Kidney (tissue), 14 donors: Measurements from ENCODE around the gene SEC24D. TPM values are rescaled to one million over a fixed set of nuclear protein-coding genes. Genes with fewer than 3 reads are reported as not detected.

Experiments
- DNase-seq, 5 donors: peaks; one replicate each; pipeline ENCODE4 v3.0.0-alpha.2; 2013 to 2020
- FAIRE-seq: peaks from 2 replicates; lab custom pipeline; 2012; peaks lifted over from hg19 to GRCh38; lab: Jason Lieb, UNC
- H3K27ac ChIP-seq, 2 donors: one replicate each; pipeline ENCODE4 v1.7.0; 2013; ENCODE audit warnings: low read depth in 2 of 2, low read length in 2 of 2, inconsistent platforms in 1 of 2
- H3K27me3 ChIP-seq: one replicate; pipeline ENCODE4 v1.7.1; 2013; ENCODE audit warnings: low read length, inconsistent platforms; ENCODE audit not compliant: control insufficient read depth, insufficient read depth
- H3K36me3 ChIP-seq, 3 donors: one replicate each; pipeline versions ENCODE4 v1.7.0 to v1.7.1; 2013; ENCODE audit warnings: low read length in 3 of 3, control low read depth in 1 of 3, inconsistent platforms in 1 of 3; ENCODE audit not compliant: insufficient read depth in 3 of 3, control insufficient read depth in 2 of 3
- H3K4me1 ChIP-seq, 3 donors: one replicate each; pipeline versions ENCODE4 v1.7.0 to v1.7.1; 2013; ENCODE audit warnings: low read length in 3 of 3, inconsistent platforms in 1 of 3, low read depth in 1 of 3; ENCODE audit not compliant: control insufficient read depth in 2 of 3, insufficient read depth in 2 of 3
- H3K4me3 ChIP-seq, 3 donors: one replicate each; pipeline versions ENCODE4 v1.7.0 to v1.8.1; 2013; ENCODE audit warnings: low read length in 3 of 3, control low read depth in 1 of 3, inconsistent platforms in 1 of 3
- H3K9ac ChIP-seq, 3 donors: one replicate each; pipeline versions ENCODE4 v1.7.0 to v1.7.1; 2013; ENCODE audit warnings: low read length in 3 of 3, control low read depth in 1 of 3, inconsistent platforms in 1 of 3
- H3K9me3 ChIP-seq, 3 donors: one replicate each; pipeline versions ENCODE4 v1.7.0 to v1.7.1; 2013; ENCODE audit warnings: low read length in 3 of 3, control low read depth in 1 of 3, inconsistent platforms in 1 of 3; ENCODE audit not compliant: control insufficient read depth in 2 of 3, insufficient read depth in 1 of 3
- CTCF ChIP-seq: IDR thresholded peaks from 3 replicates; pipeline ENCODE4 v1.5.1; 2012; ENCODE audit warnings: mild to moderate bottlenecking, moderate library complexity, borderline replicate concordance; ENCODE audit not compliant: insufficient read depth; ENCODE audit errors: extremely low read depth
- intact Hi-C: fragments of 100-400 bp; cut with DNase I; formaldehyde crosslinking; loops from one replicate; pipeline ENCODE4 v1.11.1; 2022
- polyA plus RNA-seq: library from polyadenylated mRNA; stranded (reverse); fragments of 350-450 nt; fragmentation: Illumina TruSeq; extraction: RNeasy Lipid Tissue Mini Kit (QIAGEN cat#74804); gene quantifications from one replicate; pipeline ENCODE4 v1.2.3, GENCODE V29; 2014; ENCODE audit warnings: low read depth, low replicate concordance; ENCODE audit not compliant: insufficient read depth
- total RNA-seq: library from RNA; stranded (reverse); fragmentation: NEBNext Ultra II Directional; extraction: Animal tissue kit (Norgen Biotek cat#: 25700); gene quantifications from one replicate; pipeline ENCODE4 v1.2.1, GENCODE V29; 2021
- donor health status: control.
- donor health status: control.
- donor health status: control.
- donor health status: control.
- donor health status: control.
- donor health status: DM: yes; HTN: yes; CAD: no.
- donor health status: Normal renal cell carcinoma (clear cell type).

The SEC24D gene
- total and polyA plus RNA-seq, 2 donors from 2014 or later: 5.9 to 45.4 TPM

DNA sequence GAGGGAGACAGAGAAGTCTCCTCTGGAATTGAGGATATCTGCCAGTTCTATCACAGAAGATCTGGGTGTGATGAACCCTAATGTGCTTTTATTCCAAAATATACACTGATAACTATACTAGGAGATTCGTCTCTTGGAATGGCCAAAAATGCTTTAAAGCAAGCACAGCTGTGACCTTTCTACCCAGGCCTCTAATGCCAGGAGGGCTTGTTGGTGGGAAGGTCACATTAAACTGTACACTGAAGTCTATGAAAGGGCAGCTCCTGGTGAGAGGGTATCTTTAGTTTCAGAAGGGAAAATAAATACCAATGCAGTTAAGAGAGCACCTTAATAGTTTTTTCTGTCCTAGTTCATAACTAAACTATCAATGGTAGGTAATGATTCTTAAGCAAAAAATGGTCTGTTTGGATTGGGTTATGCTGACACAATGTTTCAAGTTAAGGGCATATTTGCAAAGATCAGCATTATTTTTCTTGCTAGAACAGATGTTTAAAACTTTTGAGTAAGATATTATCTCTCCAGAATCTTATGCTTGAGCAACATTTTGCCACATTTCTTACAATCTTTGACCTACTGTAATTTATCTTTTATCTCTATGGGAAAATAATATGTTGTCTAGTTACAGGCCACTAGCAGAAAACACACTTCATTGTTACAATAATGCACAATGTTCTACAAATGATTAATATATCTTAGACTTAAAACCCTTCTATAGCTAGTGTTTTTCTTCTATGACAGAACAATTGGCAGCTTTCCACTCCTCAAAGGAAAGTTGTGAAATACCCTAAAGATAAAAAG lies 59.6 kb downstream of the SEC24D start:
- no peaks in the 10 kb centered on the region for H3K4me1 ChIP-seq
- no peak for TF ChIP-seq CTCF
- no peak overlapping the region for H3K9ac ChIP-seq
- FAIRE-seq (peak; percentile 3), DNase-seq (no peak)
- no peaks in the 10 kb centered on the region for H3K9me3 ChIP-seq
- intact Hi-C loops: loop anchor here (10.0 kb wide), 1 partner anchor 108 kb away; the partner anchor contains the start of gene SYNPO2
- H3K27me3 ChIP-seq: no peaks in the 10 kb centered on the region
- no peaks in the 10 kb centered on the region for H3K36me3 ChIP-seq
- H3K4me3 ChIP-seq: no peak overlapping the region
- H3K27ac ChIP-seq: no peak overlapping the region

GRCh38 chr4:118775405-118775804 lies 60.5 kb downstream of the SEC24D start:
- TF ChIP-seq CTCF: no peak
- intact Hi-C loops: loop anchor here (10.0 kb wide), 1 partner anchor 109 kb away; the partner anchor contains the start of gene SYNPO2
- H3K4me3 ChIP-seq: no peak overlapping the region
- no peak overlapping the region for H3K27ac ChIP-seq
- H3K4me1 ChIP-seq: no peaks in the 10 kb centered on the region
- no peaks in the 10 kb centered on the region for H3K9me3 ChIP-seq
- FAIRE-seq (no peak), DNase-seq (no peak)
- no peak overlapping the region for H3K9ac ChIP-seq
- H3K27me3 ChIP-seq: no peaks in the 10 kb centered on the region
- H3K36me3 ChIP-seq: no peaks in the 10 kb centered on the region

- no peaks in the 10 kb centered on the region for H3K27me3 ChIP-seq
- no peak overlapping the region for H3K27ac ChIP-seq
- DNase-seq (no peak), FAIRE-seq (no peak)
- H3K36me3 ChIP-seq: no peaks in the 10 kb centered on the region
- no peaks in the 10 kb centered on the region for H3K4me1 ChIP-seq
- H3K9ac ChIP-seq: no peak overlapping the region
- TF ChIP-seq CTCF: no peak
- H3K4me3 ChIP-seq: no peak overlapping the region
- intact Hi-C loops: loop anchor here (10.0 kb wide), 1 partner anchor 110 kb away; the partner anchor contains the start of gene SYNPO2
- H3K9me3 ChIP-seq: no peaks in the 10 kb centered on the region
Measured at GRCh38 chr4:118774989-118775388, 60.9 kb downstream of the SEC24D start.
